WI38 (cell line): ENCODE results near the gene RIPOR3.

ENCODE experiments used
- H3K4me3 ChIP-seq: 2 replicates; pipeline ENCODE4 v1.5.1; 2011; ENCODE audit warnings: low read depth, mild to moderate bottlenecking, control low read depth, low read length
- TF ChIP-seq, protein P1 (sequence below): IDR thresholded peaks from 2 replicates; pipeline ENCODE4 v1.5.1; 2012; ENCODE audit warnings: low read depth, mild to moderate bottlenecking, control low read depth, low read length

Gene RIPOR3

DNA sequence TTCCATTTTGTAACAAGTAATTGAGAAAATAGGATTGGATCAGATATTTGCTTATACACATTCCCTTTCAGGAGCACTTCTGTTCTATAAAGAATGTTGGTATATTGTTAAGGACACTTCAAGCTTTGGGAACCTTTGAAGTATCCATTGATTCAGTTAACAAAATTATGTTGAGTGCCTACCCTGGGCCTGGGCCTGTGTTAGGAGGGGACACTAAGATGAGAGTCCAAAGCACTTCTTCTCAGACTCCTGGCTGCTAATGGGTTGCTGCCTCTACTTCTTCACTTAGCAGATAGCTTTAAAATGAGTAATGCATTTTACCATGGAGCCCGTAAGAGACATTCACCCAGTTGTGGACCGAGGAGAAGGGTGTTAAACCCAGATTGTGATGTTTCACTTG lies 140.8 kb downstream of the RIPOR3 start:
- TF ChIP-seq, protein P1, sequence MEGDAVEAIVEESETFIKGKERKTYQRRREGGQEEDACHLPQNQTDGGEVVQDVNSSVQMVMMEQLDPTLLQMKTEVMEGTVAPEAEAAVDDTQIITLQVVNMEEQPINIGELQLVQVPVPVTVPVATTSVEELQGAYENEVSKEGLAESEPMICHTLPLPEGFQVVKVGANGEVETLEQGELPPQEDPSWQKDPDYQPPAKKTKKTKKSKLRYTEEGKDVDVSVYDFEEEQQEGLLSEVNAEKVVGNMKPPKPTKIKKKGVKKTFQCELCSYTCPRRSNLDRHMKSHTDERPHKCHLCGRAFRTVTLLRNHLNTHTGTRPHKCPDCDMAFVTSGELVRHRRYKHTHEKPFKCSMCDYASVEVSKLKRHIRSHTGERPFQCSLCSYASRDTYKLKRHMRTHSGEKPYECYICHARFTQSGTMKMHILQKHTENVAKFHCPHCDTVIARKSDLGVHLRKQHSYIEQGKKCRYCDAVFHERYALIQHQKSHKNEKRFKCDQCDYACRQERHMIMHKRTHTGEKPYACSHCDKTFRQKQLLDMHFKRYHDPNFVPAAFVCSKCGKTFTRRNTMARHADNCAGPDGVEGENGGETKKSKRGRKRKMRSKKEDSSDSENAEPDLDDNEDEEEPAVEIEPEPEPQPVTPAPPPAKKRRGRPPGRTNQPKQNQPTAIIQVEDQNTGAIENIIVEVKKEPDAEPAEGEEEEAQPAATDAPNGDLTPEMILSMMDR, result no peak

GRCh38 chr20:50548396-50548795 lies 142.9 kb downstream of the RIPOR3 start:
- TF ChIP-seq, protein P1, result no peak
- H3K4me3 ChIP-seq, result no peak overlapping the region

More for the DNA sequence above, 140.8 kb downstream of the RIPOR3 start:
- H3K4me3 ChIP-seq, result no peak overlapping the region

GRCh38 chr20:50547964-50548363 lies 143.4 kb downstream of the RIPOR3 start:
- H3K4me3 ChIP-seq, result no peak overlapping the region
- TF ChIP-seq, protein P1, result no peak

- H3K4me3 ChIP-seq, result no peak overlapping the region
- TF ChIP-seq, protein P1, result no peak
Observed at GRCh38 chr20:50546729-50547314, 144.5 kb downstream of the RIPOR3 start.

GRCh38 chr20:50545126-50545525 lies 146.2 kb downstream of the RIPOR3 start:
- no peak overlapping the region for H3K4me3 ChIP-seq
- TF ChIP-seq, protein P1, result no peak

DNA sequence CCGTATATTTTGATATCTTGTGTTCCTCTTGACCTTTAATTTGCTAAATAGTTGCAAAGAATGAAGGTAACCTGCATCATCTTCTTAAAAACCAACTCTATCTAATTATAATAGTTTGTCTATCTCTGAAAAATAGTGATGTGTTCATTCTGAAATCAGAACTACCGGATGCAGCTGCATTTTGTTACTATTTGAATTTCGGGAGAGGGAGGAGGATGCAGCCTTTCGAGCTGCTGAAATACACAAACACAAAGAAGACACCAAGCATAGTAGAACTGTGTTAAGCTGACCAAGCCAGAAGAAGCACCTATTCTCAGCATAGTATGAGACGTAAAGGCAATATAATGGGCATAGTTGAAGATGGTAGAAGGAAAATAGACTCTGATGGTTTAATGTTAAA lies 148.0 kb downstream of the RIPOR3 start:
- TF ChIP-seq, protein P1, result no peak
- H3K4me3 ChIP-seq, result no peak overlapping the region

DNA sequence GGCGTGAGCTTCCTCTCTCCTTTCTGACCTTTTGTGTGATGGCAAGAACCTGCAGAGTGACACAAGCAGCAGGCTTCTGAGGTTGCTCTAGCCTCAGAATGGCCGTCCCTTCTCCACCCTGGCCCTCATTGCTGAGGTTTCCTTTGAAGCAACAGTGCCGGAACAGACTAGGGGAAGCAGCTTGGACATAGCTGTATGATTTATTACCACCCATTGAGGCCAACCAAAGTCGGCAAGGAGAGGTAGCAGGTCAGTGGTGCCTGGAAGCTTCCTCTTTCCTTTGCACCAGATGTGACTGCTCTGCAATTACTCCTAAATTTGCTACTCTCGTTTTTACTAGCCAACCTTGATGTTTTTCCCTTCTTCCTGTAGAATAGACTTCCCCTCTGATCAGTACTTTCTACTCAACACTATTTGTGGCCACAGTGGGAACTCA lies 149.7 kb downstream of the RIPOR3 start:
- no peak overlapping the region; the same call in 1 of the 2 replicates for H3K4me3 ChIP-seq
- TF ChIP-seq, protein P1, result no peak
